ENCODE measurements around the gene NAGLU.
A peak's percentile ranks its signal among the peaks of the same experiment; 100 is the strongest.

NAGLU gene

DNA sequence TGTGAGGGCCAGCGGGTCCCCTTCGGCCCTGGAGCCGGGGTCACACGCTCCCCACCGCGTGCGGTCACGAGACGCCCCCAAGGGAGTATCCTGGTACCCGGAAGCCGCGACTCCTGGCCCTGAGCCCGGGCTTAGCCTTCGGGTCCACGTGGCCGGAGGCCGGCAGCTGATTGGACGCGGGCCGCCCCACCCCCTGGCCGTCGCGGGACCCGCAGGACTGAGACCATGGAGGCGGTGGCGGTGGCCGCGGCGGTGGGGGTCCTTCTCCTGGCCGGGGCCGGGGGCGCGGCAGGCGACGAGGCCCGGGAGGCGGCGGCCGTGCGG, at the start of gene NAGLU:
Gene NAGLU, plus strand, starts transcription at position 194 of the 324 bp plus-strand sequence. Its CDS starts 32 bp downstream, at position 226.
- peak; percentile 93 for DNase-seq

DNA sequence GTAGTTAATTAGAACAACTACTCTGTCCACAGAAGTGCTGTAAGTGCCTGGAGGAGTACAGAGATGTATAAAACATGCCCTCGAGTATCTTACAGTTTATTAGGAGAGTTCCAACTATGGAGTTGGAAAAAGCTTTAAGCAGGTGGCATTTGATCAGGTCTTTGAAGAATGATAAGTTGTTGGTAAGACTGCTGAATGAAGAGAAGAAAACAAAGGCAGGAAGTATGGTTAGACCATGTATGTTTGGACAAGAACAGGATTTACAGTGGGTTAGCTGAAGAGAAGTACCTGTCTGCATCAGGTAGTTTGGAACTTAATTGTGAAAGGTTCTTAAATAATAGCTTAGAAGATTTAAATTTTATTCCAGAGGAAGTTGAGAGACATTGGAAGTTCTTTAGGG, 48.0 kb upstream of the NAGLU start:
- DNase-seq, result no peak

DNA sequence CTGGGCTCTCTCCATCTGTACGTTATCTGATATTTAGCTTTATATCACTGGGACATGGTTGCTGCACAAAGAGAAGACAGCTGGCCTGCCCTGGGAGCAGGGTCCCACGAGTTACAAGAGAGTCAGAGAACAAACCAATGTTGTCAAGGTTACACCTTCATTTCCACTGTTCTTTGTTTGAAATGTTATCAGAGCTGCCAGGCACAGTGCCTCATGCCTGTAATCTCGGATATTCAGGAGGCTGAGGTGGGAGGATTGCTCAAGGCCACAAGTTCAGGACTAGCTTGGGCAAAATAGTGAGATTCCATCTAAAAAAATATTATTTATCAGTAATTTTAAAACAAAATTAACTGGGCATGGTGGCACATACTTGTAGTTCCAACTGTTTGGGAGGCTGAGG, 42.7 kb upstream of the NAGLU start:
- DNase-seq, result no peak

DNA sequence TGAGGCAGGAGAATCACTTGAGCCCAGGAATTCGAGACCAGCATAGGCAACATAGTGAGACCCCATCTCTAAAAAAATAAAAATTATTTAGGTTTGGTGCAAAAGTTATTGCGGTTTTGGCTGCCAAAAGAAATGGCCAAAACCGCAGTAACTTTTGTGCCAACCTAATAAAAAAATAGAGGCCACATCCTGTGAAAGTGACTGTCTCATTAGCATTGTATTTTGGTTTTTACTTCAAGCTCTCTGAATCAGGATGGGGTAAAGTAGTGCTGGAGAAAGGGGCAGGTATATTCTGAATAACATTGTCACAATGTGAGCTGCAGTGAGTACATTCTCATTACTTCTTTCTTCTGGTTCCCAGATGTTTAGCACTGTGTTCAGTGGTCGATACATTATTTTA, 41.4 kb upstream of the NAGLU start:
- DNase-seq, result no peak

DNA sequence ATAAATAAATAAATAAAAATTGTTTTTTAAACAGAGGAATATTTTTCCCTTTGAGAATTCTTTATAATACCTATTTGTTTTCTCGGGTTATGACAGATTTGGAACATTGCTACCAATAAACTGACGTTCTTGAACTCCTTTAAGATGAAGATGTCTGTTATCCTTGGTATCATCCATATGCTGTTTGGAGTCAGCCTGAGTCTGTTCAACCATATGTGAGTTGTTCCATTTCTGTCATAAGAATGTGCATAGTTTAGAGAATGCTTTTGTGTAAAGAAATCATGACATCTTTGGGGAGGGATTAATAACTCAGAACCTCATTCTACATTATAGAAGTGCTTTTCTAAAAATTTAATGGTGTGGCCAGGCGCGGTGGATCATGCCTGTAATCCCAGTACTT, 37.2 kb upstream of the NAGLU start:
- no peak for DNase-seq

DNA sequence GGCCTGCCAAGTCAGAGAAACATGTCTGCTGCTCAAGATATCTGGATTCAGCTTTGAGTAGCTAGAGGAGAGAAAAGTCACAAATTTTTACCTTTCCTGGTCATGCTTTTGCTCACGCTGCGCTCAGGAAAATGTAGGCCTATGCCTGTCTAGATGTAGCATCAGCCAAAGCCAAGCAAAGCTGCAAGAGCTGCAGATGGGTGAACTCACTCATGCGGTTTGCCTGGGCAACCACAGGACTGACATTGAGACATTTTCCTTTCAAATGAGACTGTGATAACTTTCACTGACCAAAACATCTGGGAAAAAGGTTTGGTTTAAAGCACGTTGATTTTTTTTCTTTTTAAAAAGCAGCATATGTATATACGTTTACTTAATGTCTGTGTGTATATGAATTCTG, 34.0 kb upstream of the NAGLU start:
- DNase-seq, result no peak

DNA sequence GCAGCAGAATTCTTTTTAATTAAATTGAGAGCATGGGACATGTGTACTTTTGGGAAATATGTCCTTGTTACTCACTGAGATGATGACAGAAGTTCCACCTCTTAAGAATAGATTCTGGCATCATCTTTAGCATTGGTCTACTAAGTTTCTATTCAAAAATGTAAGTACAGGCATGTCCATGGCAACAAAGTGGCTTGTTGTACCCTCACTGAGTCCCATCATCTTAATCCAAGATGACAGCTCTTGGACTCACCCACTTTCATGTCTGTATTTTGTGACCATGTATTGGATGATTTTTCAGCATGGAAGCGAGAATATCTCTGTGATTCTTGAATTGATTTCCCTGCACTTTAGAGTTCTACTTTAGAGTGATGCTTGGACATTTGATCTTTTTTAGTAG, 33.1 kb upstream of the NAGLU start:
- no peak for DNase-seq

DNA sequence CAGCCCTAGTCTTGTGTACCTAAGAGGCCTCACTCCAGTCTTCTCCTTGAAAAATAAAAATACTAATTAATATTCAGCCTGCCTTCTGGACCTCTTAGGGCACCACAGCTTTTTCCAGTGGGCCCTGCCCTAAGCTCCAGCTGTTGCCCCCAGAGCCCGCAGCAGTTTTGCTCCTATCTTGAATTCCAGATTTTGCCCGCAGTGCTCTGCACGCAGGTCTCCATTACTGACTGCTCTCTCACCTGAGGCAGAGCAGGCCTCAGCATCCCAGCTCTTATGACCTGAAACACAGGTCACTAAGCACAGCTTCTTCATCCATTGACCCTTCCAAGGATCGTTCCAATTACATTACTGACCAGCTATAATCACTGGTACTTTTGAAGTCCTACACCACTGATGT, 28.4 kb upstream of the NAGLU start:
- DNase-seq, result no peak

DNA sequence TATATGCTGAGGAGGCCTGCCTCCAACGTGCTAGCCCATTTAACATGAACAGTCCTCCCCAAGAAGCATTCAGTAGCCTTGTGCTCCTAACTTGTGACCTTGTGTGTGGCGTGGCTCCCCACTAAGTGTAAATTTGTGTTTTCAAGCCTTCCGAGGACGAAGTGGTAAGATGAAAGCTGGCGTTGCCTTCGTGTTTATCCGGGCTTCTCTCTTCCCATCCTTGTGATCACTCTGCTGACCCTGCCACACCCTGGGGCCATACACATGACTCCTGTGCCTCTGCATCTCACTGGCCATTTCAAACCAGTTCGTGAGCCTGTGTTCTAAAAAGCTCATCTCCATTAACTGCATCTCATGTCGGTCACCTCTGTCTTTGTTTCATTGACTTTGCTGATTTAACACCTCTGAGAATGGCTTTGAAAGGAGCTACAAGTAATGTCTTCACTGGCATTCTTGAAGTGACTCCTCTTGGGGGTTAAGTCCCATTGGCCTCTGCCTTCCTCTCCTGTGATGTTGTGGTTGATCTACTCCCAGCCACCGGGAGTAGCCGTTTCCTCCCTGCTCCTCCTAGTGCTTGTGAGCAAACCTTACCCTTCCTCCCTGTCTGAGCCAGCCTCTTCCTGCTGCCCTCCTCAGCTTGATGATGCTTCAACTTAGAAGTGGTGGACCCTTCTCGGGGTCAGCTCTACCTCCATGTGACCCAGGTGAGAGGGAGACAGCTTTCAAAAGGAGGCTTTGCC, 27.4 kb upstream of the NAGLU start:
- no peak for DNase-seq

DNA sequence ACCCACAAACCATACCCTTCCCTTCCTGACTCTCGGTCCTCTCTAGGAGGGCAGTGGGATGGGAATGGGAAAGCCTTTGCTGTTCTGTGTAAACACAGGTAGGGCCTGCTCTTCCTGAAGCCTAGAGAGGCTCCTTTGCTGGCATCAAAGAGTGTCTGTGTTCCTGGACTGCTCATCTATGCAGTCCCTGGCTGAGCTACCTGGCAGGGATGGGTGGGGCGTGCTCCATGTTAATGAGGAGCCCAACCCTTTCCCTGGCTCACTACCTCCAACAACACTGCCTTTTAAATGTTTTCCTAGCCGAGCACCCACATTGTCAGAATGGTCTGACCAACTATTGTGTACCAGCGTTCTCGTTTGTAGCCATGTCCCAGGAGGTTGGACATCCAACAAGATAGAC, 26.6 kb upstream of the NAGLU start:
- DNase-seq, result no peak

DNA sequence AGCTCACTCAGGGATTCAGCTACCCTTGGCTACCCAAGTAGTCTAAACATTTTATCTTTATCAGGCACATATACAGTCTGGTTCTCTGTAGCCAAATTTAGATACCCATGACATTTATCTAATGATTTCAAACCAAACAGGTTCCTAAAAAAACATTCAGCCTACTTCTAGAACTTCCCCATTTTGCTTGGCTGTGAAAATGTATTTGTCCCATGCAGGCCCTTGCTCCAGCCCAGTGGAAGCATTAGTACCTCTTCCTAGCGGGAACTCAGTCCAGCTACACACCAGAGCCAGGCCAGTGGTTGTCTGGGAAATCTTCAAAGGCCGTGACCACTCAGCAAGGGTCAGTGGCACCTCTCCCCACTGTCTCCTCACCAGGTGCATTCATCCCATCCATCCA, 26.2 kb upstream of the NAGLU start:
- DNase-seq, result no peak

DNA sequence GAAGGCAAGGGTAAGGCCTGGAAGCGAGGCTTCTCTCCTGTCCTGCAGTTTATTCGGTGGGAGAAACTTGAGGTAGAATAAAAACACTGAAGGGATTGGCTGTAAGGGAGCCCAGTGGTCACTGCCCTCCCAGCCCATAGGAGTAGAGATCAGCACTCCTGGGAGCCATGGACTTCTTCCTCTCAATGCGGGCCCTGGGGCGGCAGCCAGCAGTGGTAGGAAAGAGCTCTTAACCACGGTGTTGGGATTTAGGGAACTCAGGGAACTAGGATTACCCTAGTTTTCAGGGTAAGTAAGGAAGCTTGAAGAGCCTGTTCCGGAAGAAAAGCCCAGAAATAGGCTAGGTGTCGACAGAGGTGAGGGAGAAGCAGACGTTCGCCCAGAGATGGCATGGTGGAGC, 23.8 kb upstream of the NAGLU start:
- no peak for DNase-seq

DNA sequence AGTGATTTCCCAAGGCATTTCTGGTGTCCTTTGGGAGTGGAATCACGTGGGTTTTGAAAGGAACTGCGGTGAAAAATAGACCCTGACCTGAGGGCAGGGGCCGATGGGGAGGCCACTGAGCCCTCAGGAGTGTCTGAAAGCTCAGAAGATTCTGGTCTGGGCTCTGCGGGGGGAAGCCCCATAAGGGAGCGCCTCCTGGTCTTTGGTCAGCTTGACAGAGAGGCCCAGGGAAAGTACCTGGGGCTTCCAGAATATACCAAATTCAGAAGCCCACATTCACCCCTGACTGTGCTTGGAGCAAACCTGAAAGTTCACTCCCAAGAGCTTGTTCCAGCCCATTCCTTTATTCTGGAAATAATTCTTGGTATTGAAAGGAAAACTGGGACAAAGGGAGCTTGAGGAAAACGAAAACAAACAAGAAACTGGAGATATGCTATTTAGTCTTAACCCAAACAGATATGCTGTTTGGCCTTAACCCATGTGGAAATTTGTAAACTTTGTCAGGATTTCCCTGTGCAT, 23.2 kb upstream of the NAGLU start:
- no peak for DNase-seq

DNA sequence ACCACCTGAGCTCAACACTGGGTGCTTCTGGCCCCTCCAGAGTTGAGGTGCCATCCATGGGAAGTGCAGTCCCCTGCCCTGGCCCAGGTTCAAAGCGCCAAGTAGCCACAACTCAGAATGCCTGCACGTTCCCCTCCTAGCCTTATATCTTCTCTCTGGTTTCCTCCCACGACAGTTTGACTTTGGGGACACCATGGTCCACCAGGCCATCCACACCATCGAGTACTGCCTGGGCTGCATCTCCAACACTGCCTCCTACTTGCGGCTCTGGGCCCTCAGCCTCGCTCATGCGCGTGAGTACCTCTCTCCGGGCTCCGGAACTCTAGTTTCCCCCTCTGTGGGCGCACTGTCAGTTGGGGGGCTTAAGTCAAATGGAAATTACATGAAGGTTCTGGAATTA, 22.4 kb upstream of the NAGLU start:
- DNase-seq, result no peak

DNA sequence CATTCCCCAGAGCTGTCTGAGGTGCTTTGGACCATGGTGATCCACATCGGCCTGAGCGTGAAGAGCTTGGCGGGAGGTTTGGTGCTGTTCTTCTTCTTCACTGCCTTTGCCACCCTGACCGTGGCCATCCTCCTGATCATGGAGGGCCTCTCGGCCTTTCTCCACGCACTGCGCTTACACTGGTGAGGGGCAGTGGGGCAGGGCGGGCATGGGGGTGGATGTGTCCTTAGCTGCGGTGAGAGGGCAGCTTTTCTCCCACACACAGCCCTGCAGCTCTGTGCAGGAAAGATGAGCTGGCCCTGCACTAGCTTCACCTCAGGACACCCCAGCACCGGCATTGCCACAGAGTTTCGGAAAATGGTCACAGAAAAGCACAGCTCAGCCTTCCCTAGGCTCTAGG, 21.8 kb upstream of the NAGLU start:
- DNase-seq, result no peak

DNA sequence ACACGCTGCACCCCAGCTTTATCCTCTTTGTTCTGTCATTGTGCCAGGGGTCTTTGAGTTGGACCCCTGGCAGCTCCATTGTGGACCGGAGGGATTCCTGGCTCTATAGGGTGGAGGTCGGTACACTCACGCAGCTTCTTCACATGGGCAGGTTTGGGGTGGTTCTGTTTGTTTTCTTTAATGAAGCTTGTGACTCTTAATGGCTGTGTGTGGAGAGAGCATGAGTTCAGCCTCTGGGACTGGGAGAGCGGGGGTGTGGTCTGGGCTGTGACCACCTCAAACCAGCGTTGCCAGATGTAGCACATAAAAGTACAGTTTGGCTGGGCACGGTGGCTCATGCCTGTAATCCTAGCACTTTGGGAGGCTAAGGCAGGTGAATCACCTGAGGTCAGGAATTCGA, 21.2 kb upstream of the NAGLU start:
- no peak for DNase-seq

DNA sequence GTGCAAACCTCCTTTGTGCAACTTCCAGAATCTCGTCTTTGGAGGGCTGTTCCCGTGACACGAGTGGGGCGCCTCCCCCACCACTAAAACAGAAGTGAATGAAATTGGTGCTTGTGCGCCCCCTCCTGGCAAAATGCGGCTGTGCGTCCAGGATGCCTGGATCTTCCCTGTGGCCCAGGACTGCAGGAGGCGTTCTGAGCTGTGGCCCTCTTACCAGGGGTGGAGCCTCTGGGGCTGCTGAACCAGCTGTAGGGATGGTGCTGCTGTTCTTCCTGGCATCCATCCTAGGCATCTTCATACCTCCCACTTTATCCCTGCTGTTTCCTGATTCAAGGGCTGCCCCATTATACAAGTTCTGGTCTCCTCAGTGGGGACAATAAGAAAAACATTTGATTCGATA, 18.5 kb upstream of the NAGLU start:
- DNase-seq, result peak; percentile 82

DNA sequence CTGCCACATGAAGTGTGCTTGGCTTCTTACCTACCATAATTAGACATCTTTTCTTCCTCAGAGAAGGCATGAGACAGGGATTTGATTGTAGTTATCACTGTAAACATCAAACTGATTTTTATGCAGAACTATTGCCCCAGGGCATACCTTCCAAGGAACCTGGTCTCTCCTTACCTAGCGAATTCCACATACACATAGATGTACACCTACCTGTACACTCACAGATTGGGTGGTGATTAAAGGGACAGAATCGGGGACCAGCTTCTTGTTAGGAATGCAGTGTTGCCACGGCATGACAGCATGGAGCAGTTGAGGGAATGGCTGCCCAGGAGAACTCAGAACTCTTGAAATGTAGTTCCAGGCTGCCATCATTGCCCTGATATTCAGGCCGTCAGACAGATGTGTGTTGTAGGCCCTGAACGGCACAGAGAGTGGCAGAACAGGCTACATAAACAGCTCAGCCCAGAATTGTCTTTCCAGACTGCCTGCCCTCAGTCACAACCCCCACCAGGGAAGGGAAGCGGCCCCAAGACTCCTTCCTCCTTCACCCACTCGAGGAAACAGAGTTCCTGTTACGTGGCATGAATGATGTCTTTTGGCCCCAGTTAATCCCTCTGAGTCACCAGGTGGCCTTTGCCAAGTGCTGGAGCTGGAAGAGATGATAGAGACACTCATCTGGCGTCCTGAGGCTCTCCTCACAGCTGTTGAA, 17.8 kb upstream of the NAGLU start:
- DNase-seq, result no peak

DNA sequence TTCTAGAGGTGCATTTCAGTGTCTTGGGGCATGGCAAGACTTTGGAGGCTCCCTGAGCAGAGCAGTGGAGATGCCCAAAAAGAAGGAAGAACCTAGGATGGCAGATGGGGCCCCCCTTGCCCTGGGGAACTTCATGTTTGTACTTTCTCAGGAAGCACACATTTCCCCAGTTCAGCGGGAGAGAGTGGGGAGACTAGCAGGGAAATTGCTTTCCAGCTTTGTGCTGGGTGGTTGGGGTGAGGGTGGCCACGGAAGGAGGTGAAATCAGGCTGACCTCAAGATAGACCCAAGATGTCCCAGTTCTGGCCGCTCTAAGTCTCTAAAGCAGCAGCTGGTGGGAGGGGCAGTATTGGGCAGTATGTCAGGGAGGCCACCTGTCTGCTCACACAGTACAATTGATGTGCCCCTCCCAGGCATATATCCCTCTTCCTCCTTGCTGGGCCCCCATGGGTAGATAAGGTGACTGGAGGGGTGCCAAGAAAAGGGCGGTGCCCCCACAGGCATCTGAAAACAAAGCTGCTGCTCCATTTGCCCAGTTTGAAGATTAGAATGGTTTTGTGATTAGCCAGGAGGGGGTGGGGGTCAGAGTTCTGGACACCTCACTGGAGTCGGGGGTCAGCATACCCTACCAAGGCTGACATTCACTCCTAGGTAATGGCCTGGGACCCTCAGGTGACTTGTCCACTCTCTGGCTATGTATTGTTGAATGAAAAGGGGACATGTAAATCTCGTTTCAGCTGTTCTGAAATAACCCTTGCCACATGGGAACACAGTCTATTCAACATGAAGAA, 17.1 kb upstream of the NAGLU start:
- no peak for DNase-seq

DNA sequence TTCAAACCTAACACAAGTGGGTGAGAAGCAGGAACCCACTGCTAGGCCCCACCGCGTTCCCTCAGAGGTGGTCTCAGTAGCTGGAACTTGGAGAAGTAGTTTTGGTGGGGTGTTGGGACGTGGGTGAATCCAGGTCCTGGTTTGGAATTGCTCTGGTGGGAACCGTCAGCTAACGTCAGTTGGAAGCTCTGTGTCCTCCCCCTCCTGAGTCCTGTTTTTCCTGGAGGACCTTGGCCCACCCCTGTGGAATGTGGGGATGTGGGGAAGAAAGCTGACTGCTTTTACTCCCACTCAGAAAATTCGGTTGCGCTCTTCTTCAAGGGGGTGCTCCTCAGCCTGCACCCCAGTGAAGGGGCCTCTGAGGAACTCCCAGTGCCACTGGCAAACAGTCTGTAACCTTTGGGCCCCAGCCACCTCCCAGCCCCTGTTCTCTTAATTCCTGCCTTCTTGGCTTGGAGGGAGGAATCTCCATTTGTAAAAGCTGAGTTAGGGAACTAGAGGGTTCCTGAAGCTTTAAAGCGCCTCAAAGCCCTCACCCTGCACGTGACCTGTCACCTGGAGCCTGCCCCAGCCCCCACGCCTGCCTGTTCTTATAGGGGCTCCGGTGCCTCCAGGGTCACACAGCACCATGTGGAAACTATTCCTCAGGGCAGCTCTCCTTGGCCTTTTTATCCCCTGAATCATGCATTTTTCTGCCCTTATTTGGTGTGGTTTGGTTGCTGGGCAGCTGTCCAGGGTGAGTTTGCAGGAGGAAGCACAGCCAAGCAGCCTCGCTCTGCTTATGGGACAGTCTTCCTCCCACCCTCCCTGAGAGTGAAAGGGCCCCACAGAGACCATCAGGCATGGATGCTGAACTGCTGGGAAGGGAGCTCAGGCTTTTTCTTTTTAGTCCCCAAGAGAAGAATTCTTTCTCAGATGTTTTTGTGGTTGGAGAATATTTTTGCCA, 16.2 kb upstream of the NAGLU start:
- DNase-seq, result no peak

DNA sequence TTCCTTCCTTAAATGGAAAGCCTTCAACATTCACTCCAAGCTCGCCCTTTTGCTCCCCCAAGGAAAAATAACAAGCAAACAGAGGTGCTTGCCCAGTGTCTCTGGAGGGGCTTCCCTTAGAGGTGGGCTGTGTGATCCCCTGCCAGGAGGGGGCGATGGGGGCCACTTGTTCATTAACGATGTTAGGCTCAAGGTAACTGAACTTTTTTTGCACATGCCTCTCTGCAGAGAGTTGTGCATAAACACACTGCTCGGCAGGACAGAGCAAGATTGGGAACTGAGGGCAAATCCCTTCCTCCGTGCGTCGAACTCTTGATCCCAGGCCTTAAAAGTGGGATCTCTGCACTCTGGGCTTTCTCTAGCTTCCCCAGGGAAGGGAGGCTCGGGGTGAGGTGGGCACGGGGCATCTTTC, 15.5 kb upstream of the NAGLU start:
- peak; percentile 35 for DNase-seq

DNA sequence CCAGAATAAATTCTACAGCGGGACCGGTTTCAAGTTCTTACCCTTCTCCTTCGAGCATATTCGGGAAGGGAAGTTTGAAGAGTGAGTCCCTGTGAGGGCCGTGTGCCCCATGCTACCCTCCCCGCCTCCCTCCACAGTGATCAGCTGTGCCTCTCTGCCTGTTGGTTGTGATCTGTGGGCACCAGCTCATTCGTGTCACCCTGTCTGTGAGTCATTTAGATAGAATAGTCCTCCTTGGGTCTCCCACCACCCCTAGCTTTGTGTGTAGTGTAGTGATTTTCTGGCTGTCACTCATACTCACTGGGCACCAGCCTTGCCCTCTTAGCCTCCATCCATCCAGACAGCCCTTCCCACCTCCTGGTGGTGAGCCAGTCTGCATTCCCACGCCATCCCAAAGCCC, 15.0 kb upstream of the NAGLU start:
- DNase-seq, result peak; percentile 34
